ENCODE data around the gene FZD10. TPM values are rescaled to one million over a fixed set of nuclear protein-coding genes. Genes with fewer than 3 reads are reported as not detected.

Gene FZD10
- 1.1 TPM in 1 of 2 replicates, not detected in the other for total RNA-seq

GRCh38 chr12:130162267-130162666, at the start of gene FZD10:
FZD10 (plus strand) TSS chr12:130162464; CDS start chr12:130162943, 479 bp downstream.

Other genes with a start within 250 kb of the FZD10 start
- not detected in 2 replicates for gene PIWIL1, start 175.4 kb downstream of the FZD10 start, total RNA-seq